Activated T-cell treated with anti-CD3 and anti-CD28 coated beads, Interleukin-2, amount 50 U/mL, for 1 hour (primary cell): ENCODE data around the gene PRC1.
"Not testable (repeated sequence)": the region's sequence is repeated elsewhere in the genome, so short reads cannot be mapped to it uniquely, and the experiment has no call there.

Experiments
- DNase-seq: peaks from one replicate; pipeline ENCODE4 v3.0.0-alpha.2; 2020

Gene PRC1

DNA sequence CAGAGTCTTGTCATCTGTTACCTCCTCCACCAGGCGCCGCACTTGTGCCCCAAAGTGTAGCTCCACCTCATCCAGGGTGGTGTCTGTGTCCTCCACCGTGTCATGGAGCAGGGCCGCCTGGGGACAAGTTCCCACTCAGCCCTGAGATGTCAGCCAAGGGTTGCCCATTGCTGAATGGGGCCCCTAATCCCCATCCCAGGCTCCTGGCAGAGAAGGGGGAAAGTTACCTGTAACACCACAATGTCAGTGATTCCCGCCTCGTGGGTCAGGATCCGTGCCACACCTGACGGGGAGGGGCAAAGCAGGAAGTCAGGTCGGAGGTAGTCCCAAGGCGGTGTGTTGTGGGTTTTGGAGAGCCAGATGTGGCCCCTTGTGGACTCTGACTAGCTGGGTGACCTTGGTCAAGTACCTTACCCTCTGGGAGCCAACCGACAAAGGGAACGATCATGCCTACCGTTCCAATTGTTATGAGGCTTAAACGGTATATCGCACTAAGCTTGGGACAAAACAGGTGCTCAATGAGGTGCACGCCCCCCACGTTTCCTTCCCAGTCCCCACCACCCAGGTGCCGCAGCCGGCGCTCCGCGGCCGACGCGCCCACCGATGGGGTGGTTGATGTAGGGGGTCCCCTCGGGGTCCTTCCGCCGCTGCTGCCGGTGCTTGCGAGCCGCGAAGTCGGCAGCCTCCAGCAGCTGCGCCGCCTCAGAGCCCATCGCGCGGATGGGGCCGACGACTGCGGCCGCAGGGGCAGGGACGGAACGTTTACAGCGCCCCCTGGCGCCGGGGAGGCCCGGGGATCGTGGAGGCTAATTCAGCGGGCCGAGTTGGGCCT, 62.3 kb downstream of the PRC1 start, which contains the start of gene HDDC3:
TSS of gene HDDC3 (minus strand) at position 722 of the 832 bp plus-strand sequence. CDS start at position 713, 9 bp downstream.
- peak; percentile 93 for DNase-seq

DNA sequence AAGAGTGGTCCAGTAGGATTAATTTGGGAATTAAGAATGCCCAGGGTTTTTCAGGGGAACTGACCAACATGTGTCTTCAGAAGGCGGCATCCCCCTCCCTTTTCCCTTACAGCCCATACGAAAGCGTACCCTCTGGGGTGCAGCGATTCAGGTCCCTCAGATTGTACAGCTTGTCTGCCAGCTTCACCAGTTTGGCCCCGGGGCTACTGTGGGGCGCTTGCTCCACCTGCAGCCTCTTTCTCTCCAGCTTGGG, 62.8 kb downstream of the PRC1 start:
- DNase-seq: no peak

DNA sequence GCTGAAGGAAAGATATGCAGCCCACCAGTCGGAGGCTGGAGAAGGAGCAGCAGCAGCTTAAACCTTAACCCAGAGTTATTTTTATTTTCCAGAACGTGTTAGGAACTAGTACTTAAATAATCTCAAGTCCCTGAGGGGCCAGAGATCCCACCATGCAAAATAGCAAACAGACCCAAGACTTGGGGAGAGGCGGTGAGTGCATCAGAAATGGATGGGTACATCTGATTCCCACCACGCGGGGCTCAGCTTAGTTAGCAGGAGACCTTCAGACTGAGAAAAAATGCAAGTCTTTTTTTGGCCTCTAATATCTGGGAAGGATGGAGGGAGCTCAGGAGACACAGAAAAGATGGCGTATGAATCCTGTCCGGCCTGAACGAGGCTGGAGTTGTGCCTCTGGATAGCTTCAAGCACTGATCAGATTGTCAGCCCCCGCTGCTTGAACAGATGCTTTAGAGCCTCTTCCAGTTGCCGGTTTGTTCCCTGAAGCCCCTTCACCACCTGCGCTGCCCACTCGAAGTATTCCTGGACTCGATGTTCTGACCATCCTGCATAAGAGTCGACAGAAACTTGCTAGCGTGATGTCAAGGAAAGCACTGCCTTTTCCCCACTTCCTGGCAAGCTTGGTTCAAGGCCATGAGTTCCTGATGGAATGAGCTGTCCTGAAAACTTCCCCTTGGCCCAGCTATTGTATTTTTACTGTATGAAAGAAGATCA, 63.3 kb downstream of the PRC1 start:
- DNase-seq: no peak

DNA sequence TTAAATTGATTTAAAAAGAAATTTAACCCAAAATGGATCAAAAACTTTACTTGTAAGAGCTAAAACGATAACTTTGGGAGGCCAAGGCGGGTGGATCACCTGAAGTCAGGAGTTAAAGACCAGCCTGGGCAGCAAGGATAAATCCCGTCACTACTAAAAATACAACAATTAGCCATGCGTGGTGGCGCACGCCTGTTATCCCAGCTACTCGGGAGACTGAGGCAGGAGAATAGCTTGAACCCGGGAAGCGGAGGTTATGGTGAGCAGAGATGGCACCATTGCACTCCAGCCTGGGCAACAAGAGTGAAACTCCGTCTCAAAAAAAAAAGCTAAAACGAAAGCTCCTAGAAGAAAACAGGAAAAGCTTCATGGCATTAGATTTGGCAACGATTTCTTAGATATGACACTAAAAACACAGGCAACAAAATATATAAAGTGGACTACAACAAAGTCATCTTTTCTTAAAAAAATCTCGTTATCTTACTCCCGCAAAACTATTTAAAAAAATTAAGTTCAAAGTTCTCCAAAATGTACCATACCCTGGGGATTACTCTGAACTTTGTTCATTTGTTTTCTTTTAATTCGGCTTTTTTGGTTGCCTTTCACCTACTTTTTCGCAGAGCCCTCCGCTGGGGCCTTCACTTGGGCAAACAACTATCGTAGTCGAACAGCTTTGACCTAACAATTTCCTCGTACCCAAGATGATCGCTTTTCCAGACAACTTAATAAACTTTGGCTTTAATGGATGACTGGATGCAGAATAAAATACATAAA, 64.9 kb downstream of the PRC1 start:
- DNase-seq: no peak

DNA sequence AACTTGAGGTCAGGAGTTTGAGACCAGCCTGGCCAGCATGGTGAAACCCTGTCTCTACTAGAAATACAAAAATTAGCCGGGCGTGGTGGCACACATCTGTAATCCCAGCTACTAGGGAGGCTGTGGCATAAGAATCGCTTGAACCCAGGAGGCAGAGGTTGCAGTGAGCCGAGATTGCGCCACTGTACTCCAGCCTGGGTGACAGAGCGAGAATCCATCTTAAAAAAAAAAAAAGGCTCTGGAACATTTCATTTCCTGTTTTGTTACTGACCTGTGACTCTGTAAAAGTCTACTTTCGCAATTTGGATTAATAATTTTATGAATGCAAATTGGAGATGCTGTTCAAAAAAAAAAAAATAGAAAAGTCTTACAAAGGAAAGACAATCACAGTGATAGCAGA, 66.2 kb downstream of the PRC1 start:
- not testable (repeated sequence) for DNase-seq

DNA sequence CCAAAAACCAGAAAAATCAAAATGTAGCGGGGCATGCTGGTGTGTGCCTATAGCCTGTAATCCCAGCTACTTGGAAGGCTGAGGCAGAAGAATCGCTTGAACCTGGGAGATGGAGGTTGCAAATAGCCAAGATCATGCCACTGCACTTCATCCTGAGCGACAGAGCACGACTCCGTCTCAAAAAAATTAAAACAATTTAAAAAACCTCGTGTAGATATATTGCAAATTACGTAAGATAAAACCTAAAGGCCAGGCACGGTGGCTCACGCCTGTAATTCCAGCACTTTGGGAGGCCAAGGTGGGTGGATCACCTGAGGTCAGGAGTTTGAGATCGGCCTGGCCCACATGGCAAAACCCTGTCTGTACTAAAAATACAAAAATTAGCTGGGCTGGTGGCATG, 67.6 kb downstream of the PRC1 start:
- not testable (repeated sequence) for DNase-seq

DNA sequence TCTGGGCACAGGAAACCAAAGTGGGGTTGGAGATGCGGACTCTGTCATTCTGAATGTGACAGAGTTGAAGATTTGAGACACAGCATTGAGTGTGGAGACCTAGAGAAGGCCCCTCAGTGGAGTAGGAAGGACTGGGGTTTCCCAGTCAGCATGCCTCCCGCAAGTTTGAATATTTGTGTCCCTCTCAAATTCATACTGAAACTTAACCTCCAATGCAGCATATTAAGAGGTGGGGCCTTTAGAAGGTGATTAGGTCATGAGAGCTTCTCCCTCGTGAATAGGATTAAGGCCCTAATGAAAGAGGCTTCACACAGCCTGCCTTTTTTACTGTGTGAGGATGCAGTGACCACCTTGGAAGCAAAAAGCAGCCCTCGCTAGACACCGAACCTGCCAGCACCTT, 70.0 kb downstream of the PRC1 start:
- DNase-seq: no peak

DNA sequence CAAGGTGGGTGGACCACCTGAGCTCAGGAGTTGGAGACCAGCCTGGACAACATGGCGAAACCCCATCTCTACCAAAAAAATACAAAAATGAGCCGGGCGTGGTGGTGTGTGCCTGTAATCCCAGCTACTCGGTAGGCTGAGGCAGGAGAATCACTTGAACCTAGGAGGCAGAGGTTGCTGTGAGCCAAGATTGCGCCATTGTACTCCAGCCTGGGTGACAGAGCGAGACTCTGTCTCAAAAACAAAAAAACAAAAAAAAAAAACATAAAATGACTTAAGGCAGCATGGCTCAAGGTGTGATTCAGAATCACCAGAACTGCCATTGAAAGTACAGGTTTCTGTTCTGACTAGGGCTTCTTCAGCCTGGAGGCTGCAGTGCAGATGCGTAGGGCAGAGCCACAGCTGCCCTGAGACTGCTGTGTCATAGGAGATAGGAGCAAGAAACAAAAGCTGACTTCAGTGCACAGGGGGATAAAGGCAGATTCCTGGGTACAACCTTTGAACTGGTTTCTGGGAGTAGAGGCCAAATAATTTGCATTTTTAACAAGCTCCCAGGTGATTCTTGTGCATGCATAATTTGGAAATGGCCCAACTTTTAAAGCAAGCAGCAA, 71.5 kb downstream of the PRC1 start:
- not testable (repeated sequence) for DNase-seq

DNA sequence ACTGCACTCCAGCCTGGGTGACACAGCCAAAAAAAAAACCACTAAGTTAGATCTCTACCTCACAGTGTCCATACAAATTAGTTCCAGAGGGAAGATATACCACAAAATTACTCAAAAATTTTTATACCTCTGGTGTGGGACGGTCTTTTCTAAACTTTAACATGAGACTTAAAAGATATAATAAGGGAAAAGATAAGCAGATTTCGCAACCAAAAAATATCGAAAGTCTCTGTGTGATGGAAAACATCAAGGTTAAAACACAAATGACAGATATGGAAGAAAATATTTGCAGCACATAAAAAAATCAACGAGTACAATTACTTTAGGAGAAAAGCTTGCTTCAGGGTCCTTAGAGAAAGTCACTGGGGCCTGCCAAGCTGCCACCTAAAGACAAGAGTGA, 72.4 kb downstream of the PRC1 start:
- DNase-seq: no peak

DNA sequence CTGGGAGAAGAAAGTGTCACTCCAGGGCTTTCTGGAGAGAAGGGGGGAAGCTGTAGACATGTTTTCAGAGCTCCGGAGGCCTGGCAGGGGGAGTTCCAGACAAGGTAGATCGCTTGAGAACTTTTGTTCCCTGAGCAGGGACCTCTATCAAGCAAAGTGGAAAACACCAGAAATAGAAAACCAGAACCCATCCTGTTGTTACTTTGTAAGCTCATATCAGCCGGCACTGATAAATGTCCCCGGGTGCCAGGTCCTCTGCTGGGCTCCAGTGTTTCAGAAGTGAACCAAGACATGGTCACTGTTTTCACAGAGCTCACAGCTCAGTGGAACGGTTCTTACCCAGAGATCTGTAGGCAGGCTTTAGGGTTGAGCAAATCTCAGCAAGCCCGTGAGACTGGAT, 75.5 kb downstream of the PRC1 start:
- DNase-seq: no peak

DNA sequence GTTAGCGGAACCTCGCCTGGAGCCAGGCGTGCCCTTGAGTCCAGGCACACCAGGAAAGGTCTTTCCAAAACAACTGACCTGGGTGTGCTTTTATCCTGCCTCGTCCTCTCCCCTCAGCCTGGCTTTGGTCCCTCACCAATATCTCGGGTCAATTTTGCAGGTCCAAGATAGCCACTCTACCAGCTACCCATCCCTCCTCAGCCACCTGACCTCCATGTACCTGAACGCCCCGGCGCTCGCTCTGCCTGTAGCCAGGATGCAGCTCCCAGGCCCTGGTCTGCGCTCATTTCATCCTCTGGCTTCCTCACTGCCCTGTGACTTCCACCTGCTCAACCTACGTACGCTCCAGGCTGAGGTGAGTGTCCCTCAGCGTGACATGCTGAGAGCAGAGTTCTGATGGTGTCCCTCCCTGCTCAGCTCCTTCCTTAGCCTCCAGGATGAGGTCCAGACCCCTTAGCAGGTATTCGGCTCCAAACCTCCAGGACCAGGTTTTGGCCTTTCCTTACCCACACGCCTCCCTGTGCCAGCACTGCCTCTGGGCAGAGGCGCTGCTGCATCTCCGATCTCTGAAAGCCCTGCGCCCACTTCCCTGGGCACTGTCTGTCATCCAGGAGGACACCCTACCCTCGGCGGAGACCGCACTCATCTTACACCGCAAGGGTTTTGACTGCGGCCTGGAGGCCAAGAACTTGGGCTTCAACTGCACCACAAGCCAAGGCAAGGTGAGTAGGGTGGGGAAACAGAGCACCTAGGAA, 76.1 kb downstream of the PRC1 start:
- no peak for DNase-seq

DNA sequence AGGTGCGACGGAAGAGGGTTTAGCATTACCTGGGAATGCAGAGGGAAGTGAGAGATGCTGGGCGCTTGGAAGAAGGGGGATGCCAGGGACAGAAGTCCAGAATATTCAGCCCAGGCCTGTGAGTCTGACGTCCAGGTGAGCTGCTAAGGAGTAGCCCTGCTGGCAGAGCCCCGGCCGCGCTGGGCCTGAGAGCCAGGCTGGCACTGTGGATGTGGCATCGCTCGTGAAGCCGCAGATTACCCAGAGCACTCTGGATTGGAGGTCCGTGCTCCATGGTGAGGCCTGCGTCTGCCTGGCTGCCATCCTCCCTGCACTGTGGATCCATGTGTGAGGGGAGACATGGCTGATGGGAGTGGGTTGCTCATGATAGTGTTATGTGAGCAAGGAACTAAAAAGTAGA, 76.8 kb downstream of the PRC1 start:
- DNase-seq: no peak

DNA sequence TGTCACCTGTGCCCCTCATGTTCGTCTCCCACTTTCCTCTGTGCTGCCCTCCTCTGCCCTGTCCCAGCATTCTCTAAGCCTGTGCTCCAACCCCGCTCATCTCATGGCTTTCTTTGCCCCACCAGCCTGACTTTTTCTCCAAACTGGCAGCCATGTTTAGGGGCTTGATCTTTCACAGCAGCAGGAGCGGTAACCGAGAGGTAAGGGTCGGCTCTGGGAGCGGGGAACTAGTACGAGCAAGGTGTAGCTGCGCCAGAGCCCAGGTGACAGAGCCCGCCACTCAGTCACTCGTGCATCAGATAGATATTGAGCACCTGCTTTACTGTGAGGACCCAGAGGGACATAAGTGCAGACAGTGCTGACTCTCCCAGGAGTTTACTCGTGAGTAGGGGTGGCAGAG, 77.9 kb downstream of the PRC1 start:
- DNase-seq: no peak
